Left renal pelvis (tissue), 4 donors: ENCODE data around the gene LLGL2. TPM values are rescaled to one million over a fixed set of nuclear protein-coding genes. Genes with fewer than 3 reads are reported as not detected.

Experiments
- DNase-seq, 4 donors: peaks; one replicate each; pipeline ENCODE4 v3.0.0-alpha.2; 2013; ENCODE audit warnings: low read depth in 4 of 4, low spot score in 3 of 4
- polyA plus RNA-seq, 4 donors: library from polyadenylated mRNA; unstranded; fragments of 120-200 nt; gene quantifications; one replicate each; pipeline ENCODE4 v1.2.1, GENCODE V29; 2013; ENCODE audit not compliant: insufficient read length in 4 of 4

LLGL2 gene
- polyA plus RNA-seq, 4 donors, result 5.3 to 103 (median 49.8) TPM

GRCh38 chr17:75490953-75491649, 34.4 kb upstream of the LLGL2 start:
- no peak for DNase-seq

- no peak for DNase-seq
These were observed 33.8 kb upstream of the LLGL2 start for GRCh38 chr17:75491680-75492079.

- no peak for DNase-seq
These were observed 32.8 kb upstream of the LLGL2 start for GRCh38 chr17:75492555-75493168.

- DNase-seq, result no peak
These were observed 31.9 kb upstream of the LLGL2 start for GRCh38 chr17:75493476-75494129.

DNA sequence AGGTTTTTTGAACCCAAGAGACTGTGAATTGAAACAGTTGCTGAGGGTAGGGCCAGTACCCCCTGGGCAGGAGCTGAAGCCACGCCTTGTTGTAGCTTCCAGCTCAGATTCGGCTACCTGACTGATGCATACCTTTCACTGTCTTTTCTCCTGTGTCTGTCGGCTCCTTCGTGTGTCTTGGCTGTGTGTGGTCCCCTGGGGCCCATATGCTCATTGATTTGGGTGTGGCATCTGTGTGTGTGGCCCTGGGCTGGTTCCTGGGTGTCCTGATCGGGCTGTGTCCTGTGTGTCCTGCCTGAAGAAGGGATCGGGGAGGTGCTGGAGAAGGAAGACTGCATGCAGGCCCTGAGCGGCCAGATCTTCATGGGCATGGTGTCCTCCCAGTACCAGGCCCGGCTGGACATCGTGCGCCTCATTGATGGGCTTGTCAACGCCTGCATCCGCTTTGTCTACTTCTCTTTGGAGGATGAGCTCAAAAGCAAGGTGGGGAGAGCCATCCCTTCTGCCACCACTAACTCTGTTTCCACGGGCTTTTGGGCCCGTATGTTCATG, 31.1 kb upstream of the LLGL2 start:
- DNase-seq, result no peak

DNA sequence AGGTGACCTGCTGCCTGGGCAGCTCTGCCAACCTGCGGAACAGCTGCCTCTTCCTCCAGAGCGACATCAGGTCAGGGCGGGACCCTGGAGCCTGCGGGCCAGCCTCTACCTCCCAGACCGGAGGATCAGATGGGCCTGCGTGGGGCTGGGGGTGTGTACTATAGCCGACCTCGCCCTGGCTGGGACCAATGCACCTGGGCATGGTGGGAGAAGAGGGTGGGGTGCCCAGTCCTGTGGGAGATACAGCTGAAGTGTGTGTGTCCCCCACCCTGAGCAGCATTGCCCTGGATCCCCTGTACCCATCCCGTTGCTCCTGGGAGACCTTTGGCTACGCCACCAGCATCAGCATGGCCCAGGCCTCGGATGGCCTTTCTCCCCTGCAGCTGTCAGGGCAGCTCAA, 29.5 kb upstream of the LLGL2 start:
- no peak for DNase-seq

DNA sequence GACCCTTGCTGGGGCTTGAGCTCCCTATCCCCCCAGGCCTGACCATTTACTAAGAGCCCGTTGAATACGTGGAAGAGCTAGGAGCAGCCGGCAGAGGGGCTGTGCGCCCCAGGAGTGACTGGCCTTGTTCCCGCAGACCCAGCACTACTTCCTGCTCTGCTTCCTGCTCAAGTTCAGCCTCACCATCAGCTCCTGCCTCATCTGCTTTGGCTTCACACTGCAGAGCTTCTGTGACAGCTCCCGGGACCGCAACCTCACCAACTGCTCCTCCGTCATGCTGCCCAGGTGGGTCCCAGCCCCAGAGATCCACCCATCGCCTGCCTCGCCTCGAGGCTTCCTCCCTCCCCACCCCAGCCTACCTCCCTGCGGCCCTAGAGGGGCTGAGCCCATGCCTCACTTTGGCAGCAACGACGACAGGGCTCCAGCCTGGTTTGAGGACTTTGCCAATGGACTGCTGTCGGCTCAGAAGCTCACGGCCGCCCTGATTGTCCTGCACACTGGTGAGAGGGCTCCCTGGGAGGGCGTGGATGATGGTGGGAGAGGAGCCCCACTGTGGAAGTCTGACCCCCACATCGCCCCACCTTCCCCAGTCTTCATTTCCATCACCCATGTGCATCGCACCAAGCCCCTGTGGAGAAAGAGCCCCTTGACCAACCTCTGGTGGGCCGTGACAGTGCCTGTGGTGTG, 27.3 kb upstream of the LLGL2 start:
- DNase-seq, result no peak

DNA sequence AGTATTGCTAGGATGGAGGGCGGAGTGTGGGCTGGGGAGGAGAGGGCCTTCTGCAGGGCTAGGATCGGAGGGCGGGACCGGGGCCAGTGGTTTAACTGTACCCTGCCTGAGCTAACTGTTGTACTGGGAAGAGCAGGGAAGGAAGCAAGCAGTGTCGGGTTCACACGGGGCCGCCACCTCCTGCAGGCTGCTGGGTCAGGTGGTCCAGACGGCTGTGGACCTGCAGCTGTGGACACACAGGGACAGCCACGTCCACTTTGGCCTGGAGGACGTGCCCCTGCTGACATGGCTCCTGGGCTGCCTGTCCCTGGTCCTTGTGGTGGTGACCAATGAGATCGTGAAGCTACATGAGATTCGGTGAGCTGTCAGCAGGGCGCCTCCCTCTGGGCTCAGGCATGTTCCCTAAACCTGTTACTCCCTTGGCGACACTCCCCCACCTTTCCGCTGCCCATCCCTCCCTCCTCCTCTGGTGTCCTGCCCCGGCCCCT, 26.7 kb upstream of the LLGL2 start:
- no peak for DNase-seq

DNA sequence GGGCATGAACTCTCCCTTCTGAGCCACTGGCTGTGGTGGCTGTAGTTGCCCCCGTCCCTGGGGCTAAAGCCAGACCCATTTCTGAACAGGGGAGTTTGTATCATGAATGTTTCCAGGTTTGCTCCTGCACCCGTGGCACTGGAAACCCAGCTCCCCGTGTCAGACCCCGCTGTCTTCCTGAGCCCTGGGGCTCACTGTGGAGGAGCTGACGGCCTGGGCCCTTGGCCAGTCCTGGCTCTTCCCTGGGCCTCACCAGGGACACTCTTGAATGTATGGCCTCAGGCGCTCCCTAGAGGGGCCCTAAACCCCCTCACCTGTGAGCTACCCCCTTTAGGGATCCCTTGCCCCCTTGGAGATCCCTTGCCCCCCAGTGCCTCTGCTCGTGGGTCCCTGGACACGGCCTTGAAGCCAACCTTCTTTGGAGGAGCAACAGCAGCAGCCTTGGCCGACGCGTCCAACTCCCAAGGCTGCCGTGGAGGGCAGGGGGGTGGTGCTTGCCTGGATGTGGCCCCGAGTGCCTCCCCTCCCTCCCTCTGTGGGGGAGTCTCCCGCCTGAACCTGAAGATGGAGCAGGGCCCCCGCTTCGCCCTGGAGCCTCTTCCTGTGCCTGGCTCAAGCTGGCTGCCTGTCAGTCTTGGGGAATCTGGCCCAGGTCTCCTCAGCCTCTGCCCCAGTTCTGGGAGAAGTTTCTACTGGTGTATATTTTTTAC, 26.0 kb upstream of the LLGL2 start:
- DNase-seq, result no peak

DNA sequence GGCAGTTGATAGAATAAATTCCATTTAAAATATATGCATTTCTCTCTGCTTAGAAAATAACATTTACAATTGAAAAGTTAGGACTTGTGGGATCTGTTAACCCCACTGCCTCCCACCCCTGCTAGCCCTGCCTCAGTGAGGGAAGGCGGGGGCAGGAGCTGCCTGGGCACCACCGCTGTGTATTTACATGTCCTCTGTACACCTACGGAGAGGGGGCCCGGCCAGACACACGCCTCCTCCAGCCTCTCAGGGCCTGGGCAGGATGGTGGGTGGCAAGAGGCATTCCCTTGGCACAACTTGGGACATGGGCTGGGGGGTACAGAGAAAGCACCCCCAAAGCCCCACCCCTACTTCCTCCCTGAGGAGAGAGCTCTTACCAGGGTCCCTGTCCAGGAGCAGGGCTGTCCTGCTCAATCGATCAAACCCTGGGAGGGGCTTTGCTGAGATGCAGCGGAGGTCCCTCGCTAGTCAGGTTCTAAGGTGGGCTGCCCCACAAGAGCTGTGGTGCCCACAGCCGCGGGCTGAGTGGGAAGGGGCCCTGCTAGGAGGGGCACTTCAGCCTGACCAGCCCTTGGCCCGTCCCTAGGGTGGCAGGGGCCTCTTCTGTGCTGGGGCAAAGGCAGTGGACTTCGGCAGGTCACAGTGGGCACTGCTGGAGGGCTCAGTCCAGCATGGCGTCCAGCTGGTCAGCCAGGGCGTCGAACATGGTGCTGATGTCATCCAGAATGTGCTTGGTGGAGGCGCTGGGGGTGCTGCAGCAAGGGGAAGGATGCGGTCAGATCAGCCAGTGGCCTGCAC, 24.9 kb upstream of the LLGL2 start:
- no peak for DNase-seq

DNA sequence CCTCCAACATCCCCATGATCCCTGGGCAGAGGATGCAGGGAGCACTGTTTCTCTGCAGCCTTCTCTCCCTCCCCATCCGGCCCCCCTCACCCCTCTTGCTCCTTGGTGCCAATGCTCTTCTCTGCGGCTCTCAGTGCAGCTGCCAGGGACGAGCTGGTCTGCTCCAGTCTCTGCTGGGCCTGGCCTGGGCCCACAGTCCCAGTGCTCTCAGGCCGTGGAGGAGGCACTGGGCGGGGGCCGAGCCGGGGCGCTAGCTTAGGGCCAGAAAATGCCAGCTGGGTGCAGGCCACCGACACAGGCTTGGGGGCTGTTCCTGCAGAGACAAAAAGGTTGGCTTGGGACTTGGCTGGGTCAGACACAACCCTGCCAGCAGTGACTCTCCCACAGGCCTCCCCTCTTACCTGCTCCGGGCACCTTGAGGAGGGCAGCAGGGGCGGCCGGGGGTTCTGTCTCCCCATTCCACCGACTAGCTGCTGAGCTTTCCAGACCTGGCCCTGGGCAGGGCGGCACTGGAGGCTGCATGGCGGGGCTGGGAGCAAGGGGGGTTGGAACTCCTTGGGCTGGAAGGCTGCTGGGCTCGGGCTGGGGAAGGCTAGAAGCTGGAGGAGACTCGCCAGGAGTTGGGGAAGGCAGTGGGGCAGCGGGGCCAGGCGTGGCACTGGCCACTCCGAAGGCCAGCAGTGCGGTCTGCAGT, 24.0 kb upstream of the LLGL2 start:
- DNase-seq, result no peak

GRCh38 chr17:75502072-75502720, 23.3 kb upstream of the LLGL2 start:
- DNase-seq, result no peak

GRCh38 chr17:75502721-75503329, 22.7 kb upstream of the LLGL2 start:
- no peak for DNase-seq

GRCh38 chr17:75503337-75503950, 22.1 kb upstream of the LLGL2 start:
- DNase-seq, result no peak

- DNase-seq, result no peak
These were observed 21.5 kb upstream of the LLGL2 start for GRCh38 chr17:75503976-75504346.

GRCh38 chr17:75504347-75505151, 20.9 kb upstream of the LLGL2 start:
- no peak for DNase-seq

- no peak for DNase-seq
These were observed 20.4 kb upstream of the LLGL2 start for GRCh38 chr17:75505152-75505409.
